ENCODE results near the gene DOK6.
"Not testable (repeated sequence)": the region's sequence is repeated elsewhere in the genome, so short reads cannot be mapped to it uniquely, and the experiment has no call there.

DOK6 gene

GRCh38 chr18:69626171-69626570, 225.5 kb downstream of the DOK6 start:
- DNase-seq (ENCODE audit: low read depth in 2 of 2) = no peak

GRCh38 chr18:69626643-69627242, 226.1 kb downstream of the DOK6 start:
- no peak for DNase-seq (ENCODE audit: low read depth in 2 of 2)

- DNase-seq (ENCODE audit: low read depth in 2 of 2) = no peak
Observed at GRCh38 chr18:69628774-69629359, 228.2 kb downstream of the DOK6 start.

- DNase-seq (ENCODE audit: low read depth in 2 of 2) = no peak
Observed at GRCh38 chr18:69631281-69631680, 230.6 kb downstream of the DOK6 start.

- no peak for DNase-seq (ENCODE audit: low read depth in 2 of 2)
Observed at GRCh38 chr18:69635482-69635881, 234.8 kb downstream of the DOK6 start.

- no peak for DNase-seq (ENCODE audit: low read depth in 2 of 2)
Observed at GRCh38 chr18:69636529-69637301, 236.0 kb downstream of the DOK6 start.

- no peak for DNase-seq (ENCODE audit: low read depth in 2 of 2)
Observed at GRCh38 chr18:69638056-69638455, 237.4 kb downstream of the DOK6 start.

GRCh38 chr18:69647702-69648101, 247.0 kb downstream of the DOK6 start:
- no peak for DNase-seq (ENCODE audit: low read depth in 2 of 2)

- no peak for DNase-seq (ENCODE audit: low read depth in 2 of 2)
Observed at GRCh38 chr18:69648486-69648885, 247.8 kb downstream of the DOK6 start.

GRCh38 chr18:69649684-69650083, 249.0 kb downstream of the DOK6 start:
- no peak for DNase-seq (ENCODE audit: low read depth in 2 of 2)

- no peak for DNase-seq (ENCODE audit: low read depth in 2 of 2)
Observed at GRCh38 chr18:69651243-69651642, 250.6 kb downstream of the DOK6 start.

- DNase-seq (ENCODE audit: low read depth in 2 of 2) = no peak
Observed at GRCh38 chr18:69655816-69656215, 255.1 kb downstream of the DOK6 start.

- no peak for DNase-seq (ENCODE audit: low read depth in 2 of 2)
Observed at GRCh38 chr18:69658103-69658502, 257.4 kb downstream of the DOK6 start.

- DNase-seq (ENCODE audit: low read depth in 2 of 2) = no peak
Observed at GRCh38 chr18:69658685-69659084, 258.0 kb downstream of the DOK6 start.

GRCh38 chr18:69659142-69659651, 258.5 kb downstream of the DOK6 start:
- no peak for DNase-seq (ENCODE audit: low read depth in 2 of 2)

- not testable (repeated sequence) for DNase-seq (ENCODE audit: low read depth in 2 of 2)
Observed at GRCh38 chr18:69662090-69662489, 261.4 kb downstream of the DOK6 start.

GRCh38 chr18:69664399-69664798, 263.7 kb downstream of the DOK6 start:
- DNase-seq (ENCODE audit: low read depth in 2 of 2) = no peak

- no peak for DNase-seq (ENCODE audit: low read depth in 2 of 2)
Observed at GRCh38 chr18:69674292-69674877, 273.7 kb downstream of the DOK6 start.

- DNase-seq (ENCODE audit: low read depth in 2 of 2) = no peak
Observed at GRCh38 chr18:69674966-69675365, 274.3 kb downstream of the DOK6 start.

GRCh38 chr18:69677595-69677994, 276.9 kb downstream of the DOK6 start:
- DNase-seq (ENCODE audit: low read depth in 2 of 2) = no peak

- no peak for DNase-seq (ENCODE audit: low read depth in 2 of 2)
Observed at GRCh38 chr18:69680123-69680522, 279.4 kb downstream of the DOK6 start.

- DNase-seq (ENCODE audit: low read depth in 2 of 2) = no peak
Observed at GRCh38 chr18:69683176-69683575, 282.5 kb downstream of the DOK6 start.

- DNase-seq (ENCODE audit: low read depth in 2 of 2) = no peak
Observed at GRCh38 chr18:69684789-69685188, 284.1 kb downstream of the DOK6 start.

All from stimulated activated CD8-positive, alpha-beta memory T cell treated with anti-CD3 and anti-CD28 coated beads, Interleukin-7, amount 100 ng/mL, for 4 hours (primary cell).